CD14-positive monocyte (primary cell): ENCODE measurements around the gene SLC16A7. TPM values are rescaled to one million over a fixed set of nuclear protein-coding genes. Genes with fewer than 3 reads are reported as not detected.

Experiments
- DNase-seq, 3 donors: peaks; one replicate each; pipeline ENCODE4 v3.0.0-alpha.2; 2011 to 2022
- H2AFZ ChIP-seq: 2 replicates; pipeline ENCODE4 v1.6.0; 2012; ENCODE audit warnings: mild to moderate bottlenecking, low read depth, low read length, inconsistent platforms; ENCODE audit not compliant: insufficient read depth, poor library complexity, severe bottlenecking
- H3K27ac ChIP-seq, 2 donors: 1 replicate in 1 of 2; 2 replicates in 1 of 2; pipeline ENCODE4 v1.5.1; 2012 to 2013; ENCODE audit warnings: low read length in 2 of 2, control low read depth in 1 of 2, inconsistent platforms in 1 of 2, low read depth in 1 of 2, mild to moderate bottlenecking in 1 of 2
- H3K27me3 ChIP-seq, 2 donors: one replicate each; pipeline versions ENCODE4 v1.6.0 to v1.6.1; 2011 to 2013; ENCODE audit warnings: low read length in 2 of 2; ENCODE audit not compliant: control insufficient read depth in 2 of 2, insufficient read depth in 2 of 2
- H3K36me3 ChIP-seq, 2 donors: replicated peaks in 1 of 2; 1 replicate in 1 of 2; 2 replicates in 1 of 2; pipeline versions ENCODE4 v1.5.1 to v1.6.1; 2012 to 2013; ENCODE audit warnings: low read length in 2 of 2, control low read depth in 1 of 2, inconsistent platforms in 1 of 2, mild to moderate bottlenecking in 1 of 2; ENCODE audit not compliant: insufficient read depth in 2 of 2, control insufficient read depth in 1 of 2
- H3K4me1 ChIP-seq, 2 donors: 1 replicate in 1 of 2; 2 replicates in 1 of 2; pipeline versions ENCODE4 v1.5.1 to v1.6.1; 2012 to 2013; ENCODE audit warnings: low read length in 2 of 2, control low read depth in 1 of 2, inconsistent platforms in 1 of 2, mild to moderate bottlenecking in 1 of 2, moderate library complexity in 1 of 2; ENCODE audit not compliant: insufficient read depth in 2 of 2, control insufficient read depth in 1 of 2
- H3K4me2 ChIP-seq: replicated peaks from 2 replicates; pipeline ENCODE3; 2012; ENCODE audit warnings: low read length, moderate library complexity, mild to moderate bottlenecking; ENCODE audit not compliant: poor library complexity, severe bottlenecking; ENCODE audit errors: extremely low read depth
- H3K4me3 ChIP-seq, 3 experiments: fragments of 200-600 bp in 1 of 3; sonication (generic) in 1 of 3; replicated peaks in 1 of 3; 1 replicate in 2 of 3; 2 replicates in 1 of 3; pipeline ENCODE4 v1.5.1; 2011 to 2013; ENCODE audit warnings: low read length in 3 of 3, mild to moderate bottlenecking in 3 of 3, control low read depth in 2 of 3, low read depth in 2 of 3, inconsistent platforms in 1 of 3, moderate library complexity in 1 of 3
- H3K79me2 ChIP-seq: 2 replicates; pipeline ENCODE4 v1.6.0; 2012; ENCODE audit warnings: mild to moderate bottlenecking, control low read depth, inconsistent platforms, low read length, moderate library complexity; ENCODE audit not compliant: insufficient read depth
- H3K9ac ChIP-seq: 2 replicates; pipeline ENCODE4 v1.6.0; 2017; ENCODE audit warnings: low read length, mild to moderate bottlenecking; ENCODE audit not compliant: insufficient read depth, poor library complexity, severe bottlenecking
- H3K9me3 ChIP-seq, 2 donors: replicated peaks in 1 of 2; 1 replicate in 1 of 2; 2 replicates in 1 of 2; pipeline versions ENCODE4 v1.5.1 to v1.6.1; 2012 to 2013; ENCODE audit warnings: low read length in 2 of 2, control low read depth in 1 of 2; ENCODE audit not compliant: control insufficient read depth in 1 of 2, insufficient read depth in 1 of 2
- H4K20me1 ChIP-seq: 2 replicates; pipeline ENCODE4 v1.6.0; 2012; ENCODE audit warnings: mild to moderate bottlenecking, low read length, control low read depth, moderate library complexity; ENCODE audit not compliant: insufficient read depth
- H3K27ac Mint-ChIP-seq, 7 donors: one replicate each; pipeline ENCODE4 v1.8.0; 2020; ENCODE audit warnings: mild to moderate bottlenecking in 7 of 7, mixed read lengths in 7 of 7, moderate library complexity in 6 of 7, inconsistent platforms in 2 of 7
- H3K27me3 Mint-ChIP-seq, 3 donors: one replicate each; pipeline ENCODE4 v1.8.0; 2021 to 2022; ENCODE audit warnings: low read depth in 3 of 3, mild to moderate bottlenecking in 3 of 3, mixed read lengths in 3 of 3, moderate library complexity in 3 of 3, inconsistent platforms in 1 of 3
- H3K36me3 Mint-ChIP-seq, 2 donors: one replicate each; pipeline ENCODE4 v1.8.0; 2020; ENCODE audit warnings: mixed read lengths in 2 of 2, inconsistent platforms in 1 of 2, mild to moderate bottlenecking in 1 of 2
- H3K4me1 Mint-ChIP-seq: one replicate; pipeline ENCODE4 v1.8.0; 2020; ENCODE audit warnings: mild to moderate bottlenecking, mixed read lengths
- H3K4me3 Mint-ChIP-seq, 2 donors: one replicate each; pipeline ENCODE4 v1.8.0; 2020; ENCODE audit warnings: mild to moderate bottlenecking in 2 of 2, mixed read lengths in 2 of 2, moderate library complexity in 1 of 2
- H3K9me3 Mint-ChIP-seq, 7 donors: one replicate each; pipeline ENCODE4 v1.8.0; 2020 to 2022; ENCODE audit warnings: mixed read lengths in 7 of 7, mild to moderate bottlenecking in 6 of 7, moderate library complexity in 6 of 7, inconsistent platforms in 2 of 7
- WGBS: methylation state at CpG from one replicate; pipeline ENCODE4 v1.1.5; 2013; ENCODE audit warnings: missing lambda C conversion rate; ENCODE audit not compliant: insufficient coverage; 5-methylcytosine and 5-hydroxymethylcytosine counted together
- intact Hi-C, 2 donors: fragments of 100-400 bp; cut with micrococcal nuclease; formaldehyde crosslinking; loops; one replicate each; pipeline versions ENCODE4 v1.15.0 to v1.15.1; 2023
- polyA minus RNA-seq: library from RNA; depleted of rRNA, polyadenylated mRNA; stranded (reverse); fragments of >200 nt; gene quantifications from 2 replicates; pipeline ENCODE4 v1.2.3, GENCODE V29; 2012
- polyA plus RNA-seq, 3 donors: library from polyadenylated mRNA; depleted of rRNA in 1 of 3; unstranded in 2 of 3; stranded (reverse) in 1 of 3; fragments of 300-500 nt in 2 of 3; fragments of >200 nt in 1 of 3; fragmentation: Illumina TruSeq in 2 of 3; gene quantifications; 1 replicate in 2 of 3; 2 replicates in 1 of 3; pipeline ENCODE4 v1.2.3, GENCODE V29; 2012 to 2021
- total RNA-seq, 12 experiments: library from RNA in 1 of 12; stranded (reverse) in 1 of 12; fragments of 120-200 nt in 1 of 12; gene quantifications; one replicate each; pipeline ENCODE4 v1.2.4 and lab custom pipeline; 2013 to 2026; ENCODE audit warnings: mixed read lengths in 6 of 12, inconsistent platforms in 1 of 12
- TF ChIP-seq, protein P1 (sequence below): fragments of 200-600 bp; IDR thresholded peaks from one replicate; pipeline ENCODE4 v1.8.0; 2022; ENCODE audit warnings: antibody characterized with exemption, mild to moderate bottlenecking

Gene SLC16A7, protein sequence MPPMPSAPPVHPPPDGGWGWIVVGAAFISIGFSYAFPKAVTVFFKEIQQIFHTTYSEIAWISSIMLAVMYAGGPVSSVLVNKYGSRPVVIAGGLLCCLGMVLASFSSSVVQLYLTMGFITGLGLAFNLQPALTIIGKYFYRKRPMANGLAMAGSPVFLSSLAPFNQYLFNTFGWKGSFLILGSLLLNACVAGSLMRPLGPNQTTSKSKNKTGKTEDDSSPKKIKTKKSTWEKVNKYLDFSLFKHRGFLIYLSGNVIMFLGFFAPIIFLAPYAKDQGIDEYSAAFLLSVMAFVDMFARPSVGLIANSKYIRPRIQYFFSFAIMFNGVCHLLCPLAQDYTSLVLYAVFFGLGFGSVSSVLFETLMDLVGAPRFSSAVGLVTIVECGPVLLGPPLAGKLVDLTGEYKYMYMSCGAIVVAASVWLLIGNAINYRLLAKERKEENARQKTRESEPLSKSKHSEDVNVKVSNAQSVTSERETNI
- 14.8 TPM for total RNA-seq (2013)
- polyA plus RNA-seq (10 to 100 TPM in 2 of 3 donors, 1 to 10 TPM in 1; 6.9 to 16.9 (median 11.8) TPM), polyA minus RNA-seq (9.0 and 12.7 TPM in 2 replicates), total RNA-seq (lab: John Stamatoyannopoulos, UW) (14.5 to 80.2 (median 44.7) reads per million in 11 experiments)

DNA sequence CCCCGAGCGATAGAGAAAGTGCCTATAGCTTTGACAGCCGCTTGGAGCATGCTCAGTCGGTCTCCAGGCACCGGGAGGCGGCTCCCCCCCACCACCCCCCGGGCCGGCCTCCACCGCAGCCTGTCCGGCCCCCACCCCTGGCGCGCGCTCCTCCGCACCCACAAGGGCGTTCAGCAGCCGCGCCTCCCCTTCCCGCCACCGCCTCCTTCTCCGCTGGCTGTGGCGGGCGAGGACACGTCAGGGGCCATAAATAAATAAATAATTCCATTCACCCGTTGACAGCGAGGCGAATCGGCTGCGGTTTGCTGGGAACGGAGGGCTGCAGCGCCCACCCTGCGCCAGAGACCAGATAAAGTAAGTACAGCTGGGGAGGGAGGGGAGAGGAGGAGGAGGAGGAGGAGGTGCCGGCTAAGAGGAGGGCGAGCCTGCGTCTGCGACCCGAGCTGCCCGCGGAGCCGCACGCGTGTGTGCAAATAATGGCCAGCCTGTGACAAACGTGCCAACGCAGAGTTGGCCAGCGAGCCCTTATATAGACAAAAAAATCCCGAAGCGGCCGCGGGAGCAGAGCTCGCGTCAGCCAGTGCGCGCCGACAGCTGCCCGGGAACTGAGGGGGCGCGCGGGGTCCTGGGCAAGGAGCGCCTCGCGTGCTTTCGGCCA, at the start of gene SLC16A7:
TSS of gene SLC16A7 (plus strand) at position 147 of the 658 bp plus-strand sequence. CDS start 108,773 bp downstream, outside the sequence.
- peaks cover 47% of the 10 kb centered on the region for H3K4me1 Mint-ChIP-seq
- intact Hi-C loops, result loop anchor here (5.0 kb wide), 1 partner anchor 101 kb away; no protein-coding TSS in a partner anchor
- peak within 1 kb of the TSS; percentile 64 to 98 (median 91) for H3K4me3 ChIP-seq
- H4K20me1 ChIP-seq, result no peaks in the 10 kb centered on the region
- H3K36me3 Mint-ChIP-seq, result peaks cover 0 to 11% of the 10 kb centered on the region in 2 donors
- TF ChIP-seq, protein P1, sequence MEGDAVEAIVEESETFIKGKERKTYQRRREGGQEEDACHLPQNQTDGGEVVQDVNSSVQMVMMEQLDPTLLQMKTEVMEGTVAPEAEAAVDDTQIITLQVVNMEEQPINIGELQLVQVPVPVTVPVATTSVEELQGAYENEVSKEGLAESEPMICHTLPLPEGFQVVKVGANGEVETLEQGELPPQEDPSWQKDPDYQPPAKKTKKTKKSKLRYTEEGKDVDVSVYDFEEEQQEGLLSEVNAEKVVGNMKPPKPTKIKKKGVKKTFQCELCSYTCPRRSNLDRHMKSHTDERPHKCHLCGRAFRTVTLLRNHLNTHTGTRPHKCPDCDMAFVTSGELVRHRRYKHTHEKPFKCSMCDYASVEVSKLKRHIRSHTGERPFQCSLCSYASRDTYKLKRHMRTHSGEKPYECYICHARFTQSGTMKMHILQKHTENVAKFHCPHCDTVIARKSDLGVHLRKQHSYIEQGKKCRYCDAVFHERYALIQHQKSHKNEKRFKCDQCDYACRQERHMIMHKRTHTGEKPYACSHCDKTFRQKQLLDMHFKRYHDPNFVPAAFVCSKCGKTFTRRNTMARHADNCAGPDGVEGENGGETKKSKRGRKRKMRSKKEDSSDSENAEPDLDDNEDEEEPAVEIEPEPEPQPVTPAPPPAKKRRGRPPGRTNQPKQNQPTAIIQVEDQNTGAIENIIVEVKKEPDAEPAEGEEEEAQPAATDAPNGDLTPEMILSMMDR, result no peak
- 0% methylated on average over 43 of the region's 61 CpGs for WGBS
- H3K27me3 Mint-ChIP-seq, result peaks cover 0 to 1% (median 0%) of the 10 kb centered on the region in 3 donors
- H3K9me3 ChIP-seq, result no peaks in the 10 kb centered on the region
- peaks cover 0 to 2% (median 0%) of the 10 kb centered on the region in 7 donors for H3K9me3 Mint-ChIP-seq
- H3K27me3 ChIP-seq, result no peaks in the 10 kb centered on the region
- H3K4me1 ChIP-seq, result peaks cover 49 to 60% of the 10 kb centered on the region in 2 donors
- peak; percentile 66 to 80 (median 79) for DNase-seq
- peak within 1 kb of the TSS; percentile 95 for H3K4me2 ChIP-seq
- H3K79me2 ChIP-seq, result peaks cover 9% of the 10 kb centered on the region
- peak within 1 kb of the TSS; percentile 91 to 99 (median 98) for H3K27ac Mint-ChIP-seq
- H3K4me3 Mint-ChIP-seq, result peak within 1 kb of the TSS; percentile 92 to 96
- H2AFZ ChIP-seq, result peak within 1 kb of the TSS; percentile 82
- H3K9ac ChIP-seq, result peak within 1 kb of the TSS; percentile 87
- peak within 1 kb of the TSS; percentile 93 to 95 for H3K27ac ChIP-seq
- no peaks in the 10 kb centered on the region for H3K36me3 ChIP-seq

DNA sequence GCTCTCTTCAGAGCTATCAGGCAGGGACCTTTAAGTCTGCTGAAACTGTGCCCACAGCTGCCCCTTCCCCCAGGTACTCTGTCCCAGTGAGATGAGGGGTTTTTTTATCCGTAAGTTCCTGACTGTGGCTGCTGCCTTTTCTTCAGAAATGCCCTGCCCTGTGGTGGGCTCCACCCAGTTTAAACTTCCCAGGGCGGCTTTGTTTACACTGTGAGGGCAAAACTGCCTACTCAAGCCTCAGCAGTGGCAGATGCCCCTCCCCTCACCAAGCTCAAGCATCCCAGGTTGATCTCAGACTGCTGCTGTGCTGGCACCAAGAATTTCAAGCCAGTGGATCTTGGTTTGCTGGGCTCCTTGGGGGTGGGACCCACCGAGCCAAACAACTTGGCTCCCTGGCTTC, 46.9 kb upstream of the SLC16A7 start:
- DNase-seq, result no peak
- Histone ChIP-seq H3K27ac (no peak overlapping the region), H3K27me3 (no peaks in the 10 kb centered on the region), H4K20me1 (no peaks in the 10 kb centered on the region), H3K4me1 (no peaks in the 10 kb centered on the region), H3K4me3 (no peak overlapping the region), H3K79me2 (no peaks in the 10 kb centered on the region), H2AFZ (no peak overlapping the region), H3K9me3 (peaks cover 0 to 7% of the 10 kb centered on the region in 2 donors), H3K9ac (no peak overlapping the region), H3K36me3 (no peaks in the 10 kb centered on the region), H3K4me2 (no peak overlapping the region)
- peaks cover 0 to 4% (median 1%) of the 10 kb centered on the region in 3 donors for H3K27me3 Mint-ChIP-seq
- intact Hi-C loops, result no loop called here
- TF ChIP-seq, protein P1, result no peak
- H3K4me1 Mint-ChIP-seq, result no peaks in the 10 kb centered on the region
- no peaks in the 10 kb centered on the region for H3K36me3 Mint-ChIP-seq
- peaks cover 0 to 8% (median 2%) of the 10 kb centered on the region in 7 donors for H3K9me3 Mint-ChIP-seq
- 88% methylated on average over 1 of the region's 3 CpGs for WGBS
- H3K27ac Mint-ChIP-seq, result no peak overlapping the region
- H3K4me3 Mint-ChIP-seq, result no peak overlapping the region
